GM23248 (cell line): ENCODE results near the gene KCNIP1.

Experiments
- EZH2 ChIP-seq: fragments of 200-600 bp; sonication (generic); IDR thresholded peaks from 2 replicates; pipeline ENCODE4 v1.6.1; 2018; ENCODE audit warnings: antibody characterized with exemption, mild to moderate bottlenecking; ENCODE audit not compliant: insufficient read depth, poor library complexity, severe bottlenecking
- EZH2phosphoT487 ChIP-seq: fragments of 200-600 bp; sonication (generic); IDR thresholded peaks from 2 replicates; pipeline ENCODE4 v1.6.1; 2018; ENCODE audit warnings: antibody characterized with exemption, moderate library complexity, mild to moderate bottlenecking, low read depth; ENCODE audit not compliant: insufficient read depth

DNA sequence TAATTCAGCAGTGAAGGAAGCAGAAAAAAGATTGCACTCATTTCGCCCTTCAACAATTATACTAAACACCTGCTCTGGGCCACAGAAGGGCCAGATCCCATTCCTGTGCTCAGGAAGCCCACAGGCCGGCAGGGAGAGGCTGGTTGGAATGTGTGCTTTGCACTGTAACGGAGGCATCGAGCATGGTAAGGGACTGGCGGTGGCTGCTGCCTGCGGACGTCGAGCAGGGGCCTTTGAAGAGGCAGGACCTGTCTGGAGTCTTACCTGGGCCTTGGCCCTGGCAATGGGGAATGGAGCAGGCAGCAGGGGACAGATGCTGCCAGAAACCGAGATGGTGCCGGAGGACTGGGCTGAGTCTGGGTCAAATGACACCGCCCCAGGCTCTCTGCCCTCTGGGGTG is 97.8 kb downstream of the KCNIP1 start:
- TF ChIP-seq EZH2phosphoT487 (no peak), EZH2 (no peak)
